ENCODE measurements around the gene C4orf54.

- no peak for TF ChIP-seq CTCF (IDR thresholded peaks at IDR 0.05)
- no peak for TF ChIP-seq REST (IDR thresholded peaks at IDR 0.05; ENCODE audit: insufficient read depth in 1 of 2, low read depth in 2 of 2, low read length in 1 of 2)
Measured at GRCh38 chr4:99705891-99706290, 48.3 kb upstream of the C4orf54 start.
